Endodermal cell (in vitro differentiated cells): ENCODE measurements around the gene SPG7. TPM values are rescaled to one million over a fixed set of nuclear protein-coding genes. Genes with fewer than 3 reads are reported as not detected.
A peak's percentile ranks its signal among the peaks of the same experiment; 100 is the strongest.

ENCODE experiments used
- DNase-seq: peaks from one replicate; pipeline ENCODE4 v3.0.0-alpha.2; 2017
- H3K27ac ChIP-seq: 2 replicates; pipeline ENCODE4 v1.5.1; 2013; ENCODE audit warnings: mild to moderate bottlenecking, low read depth, low read length, moderate library complexity
- H3K27me3 ChIP-seq: 2 replicates; pipeline ENCODE4 v1.6.1; 2013; ENCODE audit warnings: mild to moderate bottlenecking, low read length, moderate library complexity; ENCODE audit not compliant: insufficient read depth, control insufficient read depth, poor library complexity, severe bottlenecking
- H3K36me3 ChIP-seq: 2 replicates; pipeline ENCODE4 v1.7.0; 2013; ENCODE audit warnings: mild to moderate bottlenecking, low read length, moderate library complexity; ENCODE audit not compliant: control insufficient read depth, insufficient read depth
- H3K4me1 ChIP-seq: one replicate; pipeline ENCODE4 v1.7.0; 2013; ENCODE audit warnings: low read length; ENCODE audit not compliant: control insufficient read depth, insufficient read depth
- H3K4me3 ChIP-seq: 2 replicates; pipeline ENCODE4 v1.5.1; 2013; ENCODE audit warnings: mild to moderate bottlenecking, low read length, moderate library complexity
- H3K9ac ChIP-seq: 2 replicates; pipeline ENCODE4 v1.6.1; 2013; ENCODE audit warnings: mild to moderate bottlenecking, low read length, moderate library complexity; ENCODE audit not compliant: poor library complexity, severe bottlenecking; ENCODE audit errors: extremely low read depth
- H3K9me3 ChIP-seq: 2 replicates; pipeline ENCODE4 v1.6.1; 2013; ENCODE audit warnings: mild to moderate bottlenecking, low read length, moderate library complexity; ENCODE audit not compliant: control insufficient read depth
- H3K27ac Mint-ChIP-seq: 2 replicates; pipeline ENCODE4 v1.8.0; 2020; ENCODE audit warnings: mixed read lengths
- H3K27me3 Mint-ChIP-seq: 2 replicates; pipeline ENCODE4 v1.8.0; 2021; ENCODE audit warnings: mild to moderate bottlenecking, mixed read lengths; ENCODE audit not compliant: insufficient read depth
- H3K36me3 Mint-ChIP-seq: 2 replicates; pipeline ENCODE4 v1.8.0; 2020; ENCODE audit warnings: low read depth, mixed read lengths
- H3K4me1 Mint-ChIP-seq: 2 replicates; pipeline ENCODE4 v1.8.0; 2020; ENCODE audit warnings: mixed read lengths
- H3K4me3 Mint-ChIP-seq: 2 replicates; pipeline ENCODE4 v1.8.0; 2020; ENCODE audit warnings: mild to moderate bottlenecking, moderate library complexity, mixed read lengths
- H3K9me3 Mint-ChIP-seq: 2 replicates; pipeline ENCODE4 v1.8.0; 2020; ENCODE audit warnings: mild to moderate bottlenecking, mixed read lengths
- CTCF ChIP-seq: fragments of 200-600 bp; sonication (generic); conservative IDR thresholded peaks from 2 replicates; pipeline ENCODE4 v1.5.0; 2021; ENCODE audit warnings: antibody characterized with exemption, mild to moderate bottlenecking
- WGBS, 2 experiments: methylation state at CpG; one replicate each; pipeline versions ENCODE4 v1.1.5 to v1.1.7; 2013; ENCODE audit warnings: missing lambda C conversion rate in 2 of 2, mixed read lengths in 1 of 2; ENCODE audit not compliant: insufficient coverage in 1 of 2, insufficient read length in 1 of 2; 5-methylcytosine and 5-hydroxymethylcytosine counted together
- long read RNA-seq, 4 experiments: library from polyadenylated mRNA in 2 of 4; library from RNA in 1 of 4; library from capped mRNA in 1 of 4; stranded (forward) in 3 of 4; unstranded in 1 of 4; transcript quantifications; one replicate each; pipeline ENCODE4 v2.0.0, GENCODE V29; 2020 to 2021; ENCODE audit warnings: inconsistent platforms in 1 of 4
- polyA plus RNA-seq, 2 experiments: library from polyadenylated mRNA; stranded (reverse); fragments of 50-300 nt; gene quantifications; one replicate each; pipeline ENCODE4 v1.2.3, GENCODE V29; 2013
- total RNA-seq, 2 donors: library from RNA; stranded (reverse); fragmentation: NEBNext Ultra II Directional in 1 of 2; extraction: Animal tissue kit (Norgen Biotek cat#: 25700) in 1 of 2; gene quantifications; 2 replicates in 1 of 2; 3 replicates in 1 of 2; pipeline ENCODE4 v1.2.1, GENCODE V29; 2021

SPG7 gene
- total RNA-seq: 100 to 1,000 TPM; 153 to 156 TPM
- 85.2 TPM for polyA plus RNA-seq (2013, experiment 1 of 2)
- 78.0 TPM for polyA plus RNA-seq (2013, experiment 2 of 2)
- long read RNA-seq, experiment 1, partial matches to known transcripts: 11 of 17 reads
- long read RNA-seq, experiment 1, other reads (novel, unspliced or antisense): 2 of 17 reads
- long read RNA-seq, experiment 2, full-length matches to known transcripts: 224 of 292 reads
- long read RNA-seq, experiment 2, partial matches to known transcripts: 21 of 292 reads
- long read RNA-seq, experiment 2, other reads (novel, unspliced or antisense): 47 of 292 reads
- long read RNA-seq, experiment 3, full-length matches to known transcripts: 79 of 120 reads
- long read RNA-seq, experiment 3, partial matches to known transcripts: 22 of 120 reads
- long read RNA-seq, experiment 3, other reads (novel, unspliced or antisense): 19 of 120 reads
- long read RNA-seq, experiment 4, partial matches to known transcripts: 3 of 5 reads
- long read RNA-seq, experiment 4, other reads (novel, unspliced or antisense): 1 of 5 reads

- H3K9ac ChIP-seq: peak within 1 kb of the TSS; percentile 94
- H3K27ac Mint-ChIP-seq: peak within 1 kb of the TSS; percentile 90
- H3K27me3 Mint-ChIP-seq: peaks cover 11% of the 10 kb centered on the region
- peak; percentile 94 for DNase-seq
- no peaks in the 10 kb centered on the region for H3K9me3 ChIP-seq
- peaks cover 16% of the 10 kb centered on the region for H3K36me3 Mint-ChIP-seq
- H3K4me3 ChIP-seq: peak within 1 kb of the TSS; percentile 94
- H3K27me3 ChIP-seq: no peaks in the 10 kb centered on the region
- peak within 1 kb of the TSS; percentile 84 for H3K4me3 Mint-ChIP-seq
- no peaks in the 10 kb centered on the region for H3K4me1 ChIP-seq
- peak; percentile 21 for TF ChIP-seq CTCF
- peaks cover 27% of the 10 kb centered on the region for H3K36me3 ChIP-seq
- peak within 1 kb of the TSS; percentile 90 for H3K27ac ChIP-seq
- H3K9me3 Mint-ChIP-seq: peaks cover 2% of the 10 kb centered on the region
- 0 to 1% methylated on average over 55 to 90 of the region's 90 CpGs for WGBS, 2 experiments
- H3K4me1 Mint-ChIP-seq: peaks cover 4% of the 10 kb centered on the region
These were observed at the start of gene SPG7 for GRCh38 chr16:89507834-89508590. Gene SPG7 (plus strand): TSS chr16:89508403. CDS start chr16:89508418, 15 bp downstream.

- WGBS, 2 experiments: 92 to 97% methylated on average over 6 to 7 of the region's 7 CpGs
- peaks cover 29% of the 10 kb centered on the region for H3K9me3 Mint-ChIP-seq
- H3K27ac ChIP-seq: peak overlapping the region; percentile 58
These were observed 49.7 kb upstream of the SPG7 start for GRCh38 chr16:89458551-89458950.

More at GRCh38 chr16:89458551-89458950, 49.7 kb upstream of the SPG7 start:
- Histone ChIP-seq H3K4me1 (no peaks in the 10 kb centered on the region), H3K9me3 (peaks cover 13% of the 10 kb centered on the region), H3K4me3 (no peak overlapping the region), H3K27me3 (no peaks in the 10 kb centered on the region), H3K36me3 (peaks cover 25% of the 10 kb centered on the region), H3K9ac (no peak overlapping the region)
- peaks cover 45% of the 10 kb centered on the region for H3K36me3 Mint-ChIP-seq
- no peak overlapping the region for H3K4me3 Mint-ChIP-seq
- peaks cover 8% of the 10 kb centered on the region for H3K4me1 Mint-ChIP-seq
- H3K27ac Mint-ChIP-seq: peak overlapping the region; percentile 6
- TF ChIP-seq CTCF: no peak
- no peaks in the 10 kb centered on the region for H3K27me3 Mint-ChIP-seq
- DNase-seq: no peak
